ACHN (cell line): Measurements from ENCODE around the gene IFT25.

Experiments used
- DNase-seq: peaks from one replicate; pipeline ENCODE4 v3.0.0-alpha.2; 2015
- in situ Hi-C: cut with HindIII; loops from 2 replicates; pipeline ENCODE4 v1.10.0; 2017; ENCODE audit warnings: low sequenced_read_pairs, low pct_ligation_motif_present, low pct_unique_long_range_greater_than_20kb

Gene IFT25

DNA sequence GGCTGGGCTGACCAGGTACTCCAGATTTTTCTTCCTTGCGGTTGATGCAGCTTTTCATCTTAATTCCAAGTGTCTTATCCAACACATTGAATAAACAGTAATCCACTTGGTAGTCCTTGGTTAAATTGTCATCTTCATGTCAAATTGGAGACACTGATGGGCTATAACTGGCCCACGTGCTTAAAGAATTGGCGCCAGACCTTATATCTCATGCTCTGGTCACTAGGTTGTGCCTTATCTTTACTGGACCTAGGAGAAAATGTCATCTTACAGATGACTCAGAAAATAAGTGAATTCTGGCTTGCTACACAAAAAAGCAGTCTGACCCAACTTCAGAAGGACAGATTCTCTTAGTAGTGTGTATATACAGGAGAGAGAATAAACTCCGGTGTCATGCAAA is 16.9 kb upstream of the IFT25 start:
- in situ Hi-C loops = no loop called here

DNA sequence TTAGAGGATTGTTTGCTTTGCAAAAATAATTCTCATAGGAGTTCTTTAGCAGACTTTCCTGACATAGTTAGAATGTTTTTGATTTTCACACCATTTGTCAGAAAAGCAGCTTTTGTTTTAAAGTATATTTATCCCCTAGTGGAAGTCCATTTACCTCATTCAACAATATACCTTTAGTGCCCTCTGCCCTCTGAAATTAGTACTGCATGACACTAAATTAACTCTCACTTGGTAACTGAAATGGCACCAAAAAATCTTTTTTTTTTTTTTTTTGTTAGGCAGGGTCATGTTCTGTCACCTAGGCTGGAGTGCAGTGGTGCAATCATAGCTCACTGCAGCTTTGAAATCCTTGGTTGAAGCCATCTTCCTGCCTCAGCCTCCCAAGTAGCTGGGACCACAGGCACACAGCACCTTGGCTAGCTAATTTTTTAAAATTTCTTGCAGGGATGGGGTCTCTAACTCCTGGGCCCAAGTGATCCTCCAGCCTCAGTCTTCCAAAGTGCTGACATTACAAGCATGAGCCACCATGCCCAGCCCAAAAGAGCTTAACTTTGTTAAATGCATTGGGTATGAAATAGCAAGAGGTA is 14.3 kb upstream of the IFT25 start:
- in situ Hi-C loops = no loop called here
- peak; percentile 46 for DNase-seq

More for the DNA sequence above, 16.9 kb upstream of the IFT25 start:
- no peak for DNase-seq

DNA sequence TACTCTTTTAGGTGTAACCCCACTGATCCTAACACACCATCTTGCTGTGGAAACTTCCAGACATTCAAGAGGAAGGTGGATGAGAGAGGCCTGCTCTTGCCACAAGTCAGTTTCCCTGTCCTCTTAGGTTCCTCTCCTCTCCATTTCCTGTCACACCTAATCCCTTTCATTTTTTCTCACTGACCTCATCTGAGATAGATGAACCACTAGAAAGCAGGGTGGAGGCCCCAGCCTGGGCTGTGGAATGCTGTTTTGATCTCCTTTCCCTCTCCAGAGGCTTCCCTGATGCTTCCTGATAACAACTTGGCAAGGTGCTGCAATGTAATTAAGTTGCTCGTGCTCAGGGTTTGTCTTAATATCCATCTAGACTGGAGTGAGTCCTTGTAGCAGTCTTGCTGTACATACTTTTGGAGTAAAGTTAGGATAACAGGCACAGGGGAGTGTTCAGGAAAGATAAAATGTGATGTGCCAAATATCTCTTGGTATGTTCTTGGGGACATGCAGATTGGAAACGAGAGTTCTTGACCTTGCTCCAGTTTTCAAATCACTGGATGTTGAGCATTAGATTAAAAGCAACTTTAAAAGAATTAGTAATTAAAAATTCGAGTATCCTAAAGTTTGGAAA is 11.8 kb upstream of the IFT25 start:
- DNase-seq = peak; percentile 58
- in situ Hi-C loops = no loop called here

DNA sequence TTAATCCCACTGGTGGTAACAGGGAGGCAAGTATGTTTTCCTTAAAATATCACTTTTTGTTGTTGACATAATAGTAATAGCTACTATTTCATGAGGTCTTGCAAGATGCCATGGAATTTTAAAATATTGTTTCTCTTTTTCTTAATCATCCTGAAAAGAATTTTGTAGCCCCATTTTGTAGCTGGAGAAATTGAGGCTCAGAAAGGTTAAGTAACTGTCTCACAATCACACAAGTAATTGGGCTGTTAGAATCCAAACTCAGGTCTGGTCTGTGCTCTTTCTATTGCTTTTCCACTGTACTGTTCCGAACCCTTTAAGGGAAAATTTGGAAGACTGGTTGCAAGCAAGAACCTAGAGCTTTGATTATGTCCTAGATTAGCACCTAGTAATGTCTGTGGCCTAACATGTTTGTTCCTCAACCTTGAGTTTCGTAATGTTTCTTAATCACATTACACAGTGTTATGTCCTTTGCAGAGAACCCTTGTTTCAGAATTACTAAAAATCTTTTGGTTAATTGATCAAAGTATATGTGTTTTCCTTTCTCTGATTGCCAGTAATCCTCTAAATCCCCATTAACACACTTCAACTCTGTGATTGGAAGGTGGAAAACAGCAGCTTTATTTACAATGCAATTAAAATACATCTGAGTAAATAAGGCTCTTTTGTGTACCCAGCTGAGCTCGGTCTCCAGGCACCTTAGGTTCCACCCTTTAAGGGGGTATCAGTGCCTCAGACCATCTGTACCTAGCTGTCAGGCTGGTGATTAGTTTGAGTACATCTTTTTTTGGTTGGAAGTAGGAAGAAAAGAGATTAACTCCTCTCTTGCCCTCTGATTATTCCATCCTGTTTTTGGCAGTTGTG is 11.0 kb upstream of the IFT25 start:
- no peak for DNase-seq
- in situ Hi-C loops = no loop called here

DNA sequence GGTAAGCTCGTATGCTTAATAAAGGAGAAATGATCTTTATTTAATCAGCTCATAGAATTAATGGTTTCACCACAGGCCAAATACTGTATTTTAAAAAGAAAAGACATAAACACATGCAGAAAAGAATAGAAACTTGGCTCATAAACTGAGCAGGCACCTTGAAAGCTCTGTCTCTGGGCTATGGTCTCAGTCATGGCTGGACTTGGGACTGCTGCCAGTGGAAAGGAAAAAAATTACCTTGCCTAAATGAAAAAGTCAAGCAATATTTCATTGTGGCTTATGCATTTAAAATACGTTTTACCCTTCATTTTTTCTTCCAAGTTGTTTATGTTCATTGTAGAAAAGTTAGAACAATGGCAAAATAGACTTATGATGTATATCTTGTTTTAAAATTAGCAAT is 8.6 kb upstream of the IFT25 start:
- DNase-seq = no peak
- in situ Hi-C loops = no loop called here

DNA sequence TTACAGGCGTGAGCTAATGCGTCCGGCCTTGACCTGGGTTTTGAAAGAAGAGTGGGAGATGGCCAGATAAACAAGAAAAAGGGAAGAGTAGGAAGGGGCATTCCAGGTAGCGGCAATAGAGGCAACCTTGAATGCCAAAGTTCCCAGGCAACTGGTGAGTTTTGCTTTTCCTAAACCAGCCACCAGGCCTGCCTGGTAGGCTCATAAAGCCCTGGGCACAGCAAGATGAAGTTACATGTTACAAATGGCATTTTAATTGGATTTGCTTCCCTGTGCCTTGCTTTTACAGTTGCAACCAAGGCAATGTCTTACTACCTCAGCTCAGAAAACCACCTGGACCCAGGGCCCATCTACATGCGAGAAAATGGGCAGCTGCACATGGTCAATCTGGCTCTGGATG is 6.2 kb upstream of the IFT25 start:
- DNase-seq = no peak

DNA sequence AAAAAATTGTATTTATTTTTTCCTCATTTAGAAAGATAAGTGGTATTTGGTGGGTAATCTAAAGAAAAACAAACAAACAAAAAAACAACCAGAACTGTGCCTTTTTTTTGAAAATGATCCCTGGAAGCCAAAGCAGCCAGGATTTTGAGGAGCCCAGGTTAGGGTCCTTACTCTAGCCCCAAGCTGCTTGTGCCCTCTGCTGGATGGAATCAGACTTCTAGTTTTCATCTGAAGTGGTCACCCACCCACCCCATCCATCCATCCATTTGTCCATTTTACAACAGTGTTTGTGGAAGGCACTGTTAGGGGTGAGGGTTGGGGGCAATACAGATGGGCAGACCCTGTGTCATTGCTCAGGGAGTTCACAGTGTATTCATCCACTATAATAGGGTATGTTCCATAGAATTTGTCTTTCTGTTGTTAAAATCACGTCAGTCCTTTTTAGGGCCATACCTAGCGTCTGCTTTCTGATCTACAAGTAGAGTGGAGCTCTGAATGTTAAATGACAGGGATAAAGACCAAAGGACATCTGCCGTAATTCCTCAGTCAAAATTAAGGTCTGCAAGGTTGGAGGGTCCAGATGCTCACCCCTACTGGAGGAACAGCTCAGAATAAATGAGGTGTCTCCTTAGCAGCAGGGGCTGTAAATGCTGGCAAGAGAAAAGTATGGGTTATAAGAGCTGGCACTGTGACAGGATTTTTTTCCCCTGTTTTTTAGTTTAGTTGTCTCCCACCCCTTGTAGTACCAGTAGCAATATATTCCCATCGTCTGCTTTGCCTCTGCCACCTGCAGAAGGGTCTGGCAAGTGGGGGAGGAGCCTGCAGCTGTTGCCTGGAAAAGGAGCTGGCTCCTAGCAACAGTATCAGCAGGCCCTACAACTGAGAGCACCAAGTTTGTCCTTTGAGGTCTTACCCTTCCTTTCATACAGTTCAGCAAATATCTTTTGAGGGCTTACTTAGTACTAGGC is 3.8 kb upstream of the IFT25 start:
- in situ Hi-C loops = no loop called here
- peak; percentile 57 for DNase-seq

More for the DNA sequence above, 6.2 kb upstream of the IFT25 start:
- in situ Hi-C loops = no loop called here

DNA sequence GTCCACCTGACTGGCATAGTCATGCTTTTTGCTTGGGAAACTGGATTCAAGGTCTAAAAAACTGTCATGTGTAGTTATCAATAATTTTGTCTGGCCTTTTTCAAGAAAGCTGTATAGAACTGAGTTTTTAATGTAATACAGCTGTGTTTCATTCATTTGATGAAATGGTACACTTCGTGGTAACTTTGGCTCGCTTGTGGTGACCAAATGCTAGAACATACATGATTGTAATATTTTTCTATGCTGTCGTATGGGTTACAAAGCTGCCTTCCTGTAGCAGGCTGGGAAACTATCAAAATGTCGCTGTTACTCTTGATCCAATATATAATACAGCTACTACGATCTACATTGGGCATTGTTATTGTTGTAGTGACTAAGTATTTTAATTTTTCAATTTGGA is 2.8 kb upstream of the IFT25 start:
- no peak for DNase-seq

DNA sequence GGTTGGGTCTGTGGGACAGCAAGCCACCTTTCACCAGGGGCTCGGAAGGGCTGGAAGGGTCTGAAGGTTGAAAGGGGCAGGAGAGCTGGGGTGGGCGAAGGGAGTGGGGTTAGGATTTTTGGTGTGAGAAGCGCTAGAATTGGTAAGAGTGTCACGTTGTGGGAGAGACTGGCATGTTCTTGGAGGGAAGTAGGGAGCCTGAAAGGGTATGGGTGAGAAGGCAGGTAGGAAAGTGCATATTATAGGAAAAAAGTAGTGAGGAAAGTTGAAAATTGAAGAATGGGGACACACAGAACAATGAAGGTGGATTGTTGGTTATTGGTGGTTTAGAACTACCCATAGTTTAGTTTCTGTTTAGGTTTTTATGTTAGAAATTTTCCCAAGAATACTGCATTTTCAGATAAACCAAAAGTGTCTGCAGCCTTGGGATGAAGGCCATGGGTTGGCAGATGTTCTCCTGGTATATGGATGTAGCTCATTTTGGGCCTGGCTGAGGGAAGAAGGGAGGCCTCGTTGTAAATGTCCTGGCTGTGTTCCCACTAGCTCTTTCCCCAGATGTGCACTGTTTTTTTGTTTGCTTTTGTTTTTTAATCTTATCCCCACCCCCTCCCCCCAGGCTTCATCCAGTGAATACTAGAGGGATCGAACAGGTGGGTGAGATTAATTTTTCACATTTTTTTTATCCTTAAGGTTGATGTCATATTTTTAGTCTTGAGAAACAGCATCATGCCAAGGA is 1.8 kb upstream of the IFT25 start:
- in situ Hi-C loops = no loop called here
- no peak for DNase-seq

More for the DNA sequence above, 2.8 kb upstream of the IFT25 start:
- in situ Hi-C loops = no loop called here

DNA sequence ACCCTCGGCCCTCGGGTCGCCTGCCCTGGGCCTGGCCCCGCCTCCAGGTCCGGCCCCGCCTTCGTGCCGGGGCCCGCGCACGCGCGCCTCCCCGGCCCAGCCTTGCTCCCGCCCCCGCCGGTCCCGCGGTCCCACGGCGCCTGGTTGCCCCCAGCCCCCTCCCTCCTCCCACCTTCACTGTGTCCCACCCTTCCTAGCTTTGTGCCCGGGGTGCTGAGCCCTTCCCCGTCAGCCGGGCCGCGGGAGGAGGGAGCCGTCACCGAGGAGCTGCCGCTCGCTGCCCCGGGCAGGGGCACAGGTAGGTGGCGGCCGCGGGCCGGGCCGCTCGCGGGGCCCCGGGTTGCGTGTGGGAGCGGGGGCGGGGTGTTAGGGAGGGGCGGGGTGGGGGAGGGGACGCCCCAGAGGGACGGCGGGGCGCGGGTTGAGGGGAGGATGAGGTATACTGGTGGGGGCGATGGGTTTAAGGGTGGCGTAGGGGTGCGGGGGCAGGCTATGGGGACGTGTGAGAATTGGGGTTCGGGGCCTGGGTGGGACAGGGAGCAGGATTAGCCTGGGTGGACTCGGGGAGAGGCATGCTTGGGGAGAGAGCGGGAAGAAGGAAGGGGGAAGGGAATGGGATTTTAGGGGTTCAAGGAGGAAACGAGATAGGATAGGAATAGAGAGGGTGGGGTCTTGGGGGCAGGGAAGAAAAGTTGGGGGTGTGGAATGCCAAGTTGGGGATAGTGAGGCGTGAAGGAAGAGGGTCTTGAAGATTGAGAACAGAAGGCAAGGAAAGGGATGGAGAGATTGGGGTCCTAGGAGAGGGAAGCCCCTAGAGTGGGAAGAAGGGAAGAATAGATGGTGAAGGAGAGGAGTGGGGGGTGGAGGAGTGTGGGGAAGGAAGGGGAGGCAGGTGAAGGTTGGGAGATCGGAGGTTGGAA is 1.0 kb upstream of the IFT25 start, which contains the start of gene LRRC42:
Gene LRRC42, plus strand, starts transcription at position 99 of the 920 bp plus-strand sequence. CDS start 5,650 bp downstream, outside the sequence.
- in situ Hi-C loops = no loop called here
- DNase-seq = no peak

DNA sequence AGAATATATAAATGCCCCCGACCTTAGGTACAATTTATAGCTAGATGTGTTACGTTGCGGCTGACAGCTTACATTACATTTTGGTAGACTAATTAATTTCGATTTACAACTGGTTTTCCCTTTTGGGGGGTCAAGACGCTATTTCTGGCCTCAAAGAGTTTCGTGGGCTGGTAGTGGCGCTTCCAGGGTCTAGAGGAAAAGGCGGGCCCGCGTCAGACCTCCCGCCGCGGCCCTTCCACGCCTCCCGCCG is 391 bp downstream of the IFT25 start:
- in situ Hi-C loops = no loop called here
- no peak for DNase-seq

DNA sequence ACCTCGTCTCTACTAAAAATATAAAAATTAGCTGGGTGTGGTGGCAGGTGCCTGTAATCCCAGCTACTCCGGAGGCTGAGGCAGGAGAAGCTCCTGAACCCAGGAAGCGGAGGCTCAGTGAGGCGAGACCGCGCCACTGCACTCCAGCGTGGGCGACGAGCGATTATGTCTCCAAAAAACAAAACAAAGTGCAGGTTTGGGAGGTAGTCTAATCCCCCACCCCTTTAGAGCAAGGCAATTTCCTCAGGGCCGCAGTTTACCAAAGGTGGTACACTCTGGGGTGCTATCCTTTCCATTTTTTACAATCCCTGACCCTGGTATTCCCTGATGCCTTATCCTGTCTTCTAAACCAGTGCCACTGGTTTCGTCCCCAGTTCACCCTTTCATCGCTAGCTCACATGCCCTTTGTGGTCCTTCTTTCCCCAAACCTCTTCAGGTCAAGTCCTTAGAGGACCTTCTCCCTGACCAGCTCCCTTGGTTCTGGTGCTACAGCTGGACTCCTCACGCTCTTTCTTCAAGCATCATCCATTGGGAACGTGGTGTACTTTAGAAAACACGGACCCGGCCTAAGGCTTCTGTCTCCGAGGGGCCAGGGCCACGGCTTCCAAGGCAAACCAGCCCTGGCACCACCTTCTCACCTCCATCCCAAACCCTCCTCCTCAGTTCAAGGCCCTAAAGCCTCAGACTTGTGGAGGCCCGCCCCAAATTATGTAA is 873 bp downstream of the IFT25 start:
- DNase-seq = peak; percentile 8
- in situ Hi-C loops = no loop called here

DNA sequence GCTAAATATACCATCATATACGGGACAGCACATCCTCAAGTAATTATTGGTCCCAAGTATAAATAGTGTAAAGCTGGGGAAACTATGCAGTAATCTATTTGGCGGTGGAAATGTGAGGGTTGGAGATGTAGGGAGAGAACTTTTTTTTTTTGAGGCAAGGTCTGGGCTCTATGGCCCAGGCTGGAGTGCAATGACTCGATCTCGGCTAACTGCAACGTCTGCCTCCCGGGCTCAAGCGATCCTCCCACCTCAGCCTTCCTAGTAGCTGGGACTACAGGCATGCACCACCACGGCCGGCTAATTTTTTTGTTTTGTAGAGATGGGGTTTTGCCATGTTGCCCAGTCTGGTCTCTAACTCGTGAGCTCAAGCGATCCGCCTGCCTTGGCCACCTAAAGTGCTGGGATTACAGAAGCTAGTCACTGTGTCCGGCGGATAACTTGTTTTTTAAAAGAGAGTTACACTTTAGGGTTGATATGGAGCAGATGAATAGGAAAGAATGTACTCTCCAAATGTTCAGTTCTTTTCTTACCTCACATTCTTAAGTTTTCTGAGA is 1.9 kb downstream of the IFT25 start:
- no peak for DNase-seq
- in situ Hi-C loops = no loop called here

DNA sequence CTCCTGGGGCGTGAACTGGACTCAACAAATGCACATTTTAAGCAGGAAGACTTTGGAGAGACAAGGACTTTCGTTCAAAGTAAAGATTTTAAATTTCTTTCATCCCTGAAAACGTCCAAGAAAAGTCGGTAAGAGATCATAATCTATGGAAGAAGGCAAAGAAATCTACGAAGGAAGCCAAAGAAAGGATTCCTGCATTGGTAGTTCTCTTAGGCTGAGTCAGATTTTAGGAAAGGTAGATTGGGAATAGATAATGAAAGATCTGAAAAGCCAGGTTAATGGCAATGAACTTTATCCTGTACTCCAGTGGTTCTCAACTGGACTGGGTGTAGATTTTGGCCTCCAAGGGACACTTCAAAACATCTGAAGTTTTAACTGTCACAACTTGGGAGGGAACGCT is 2.4 kb downstream of the IFT25 start:
- DNase-seq = no peak
- in situ Hi-C loops = no loop called here

DNA sequence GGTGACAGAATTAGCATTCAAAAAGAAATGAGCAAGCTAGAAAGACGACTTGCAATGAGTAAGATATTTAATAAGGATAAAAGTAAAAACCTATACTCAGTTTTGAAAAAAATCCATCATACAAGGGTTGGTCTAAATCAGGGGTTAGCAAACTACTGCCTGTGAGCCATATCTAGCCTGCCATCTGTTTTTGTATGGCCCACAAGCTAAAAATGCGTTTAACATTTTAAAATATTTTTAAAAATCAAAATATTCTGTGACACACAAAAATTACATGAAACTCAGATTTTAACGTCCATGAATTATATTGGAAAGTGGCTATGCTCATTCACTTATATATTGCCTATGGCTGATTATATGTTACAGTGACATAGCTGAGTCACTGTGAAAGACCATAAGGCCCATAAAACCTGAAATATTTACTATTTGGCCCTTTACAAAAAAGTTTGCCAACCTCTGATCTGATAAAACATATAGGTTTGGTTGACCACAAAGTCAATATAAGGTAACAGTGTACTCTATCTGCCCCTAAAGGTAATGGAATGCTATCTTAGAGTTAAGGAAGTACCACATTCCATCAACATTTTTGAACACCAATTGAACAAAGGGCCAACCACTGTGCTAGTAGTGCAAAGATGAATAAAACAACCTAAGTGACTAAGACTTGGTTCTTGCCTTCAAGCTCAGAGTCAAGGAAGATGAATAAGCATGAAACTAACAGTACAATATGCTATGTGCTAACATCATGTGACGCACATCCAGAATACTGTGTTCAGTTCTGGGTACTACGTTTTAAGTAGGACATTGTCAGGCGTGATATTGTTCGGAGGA is 3.2 kb downstream of the IFT25 start:
- in situ Hi-C loops = no loop called here
- DNase-seq = no peak
